ENCODE measurements around the gene CRPPA.

GRCh38 chr7:16455591-16455990 is 34.3 kb upstream of the CRPPA start:
- TF ChIP-seq CTCF (IDR thresholded peaks at IDR 0.05; ENCODE audit: insufficient read depth, low read depth, low read length) (no peak), EZH2 (IDR thresholded peaks at IDR 0.05; ENCODE audit: insufficient read depth, low read length) (no peak)
